MV-4-11 (cell line): ENCODE data around the gene ADGRD2.

Experiments
- DNase-seq: peaks from one replicate; lab custom pipeline; 2025; lab: John Stamatoyannopoulos, UW

Gene ADGRD2

GRCh38 chr9:124511891-124512805 lies 61.9 kb downstream of the ADGRD2 start:
- no peak for DNase-seq

DNA sequence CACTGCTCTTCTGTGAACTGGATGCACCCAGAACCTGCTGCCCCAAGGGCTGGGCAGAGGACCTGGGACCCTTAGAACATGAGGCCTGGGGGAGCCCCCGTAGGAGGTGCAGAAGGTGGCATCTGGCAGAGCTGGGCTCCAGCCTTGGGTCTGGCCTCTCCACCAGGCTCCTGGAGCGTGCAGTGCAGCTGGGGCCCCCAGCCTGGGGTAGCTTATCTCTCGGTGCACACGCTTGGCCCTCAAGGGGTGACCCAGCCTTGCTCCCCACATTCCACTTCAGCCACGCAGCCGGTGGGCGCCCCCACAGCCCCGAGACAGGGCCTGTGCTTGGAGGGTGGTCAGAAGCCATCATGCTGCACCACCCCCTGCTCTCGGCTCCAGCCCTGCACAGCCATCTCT lies 62.6 kb downstream of the ADGRD2 start:
- no peak for DNase-seq

DNA sequence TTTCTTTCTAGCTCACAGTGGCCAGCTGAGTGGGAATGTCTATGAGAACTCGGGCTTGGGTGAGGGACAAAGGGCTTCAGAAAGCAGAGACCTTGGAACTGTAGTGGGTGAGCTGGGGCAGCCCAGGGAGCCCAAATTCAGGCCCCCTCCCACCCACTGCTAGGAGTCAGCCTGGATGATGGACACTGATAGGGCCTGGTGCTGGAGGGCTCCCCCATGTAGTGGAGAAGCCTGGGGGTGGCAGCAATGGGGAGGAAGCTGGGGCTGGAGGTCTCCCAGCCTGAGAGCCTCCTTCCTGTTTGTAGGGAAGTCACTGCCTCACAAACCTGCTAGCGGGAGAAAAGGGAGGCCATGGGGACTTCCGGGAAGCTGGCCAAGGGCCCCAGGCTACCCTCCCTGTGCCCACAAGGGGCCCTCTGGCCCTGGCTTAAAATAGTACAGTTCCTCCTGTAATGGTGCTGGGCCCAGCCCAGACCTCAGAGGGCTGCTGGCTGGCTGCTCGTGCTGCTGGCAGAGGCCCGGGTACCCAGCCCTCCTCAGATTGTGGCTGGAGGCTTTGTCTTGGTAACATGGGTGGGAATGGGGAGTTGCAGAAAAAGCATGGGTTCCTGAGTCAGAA lies 63.2 kb downstream of the ADGRD2 start:
- DNase-seq = peak; percentile 32

GRCh38 chr9:124514125-124514524 lies 63.9 kb downstream of the ADGRD2 start:
- DNase-seq = no peak

- no peak for DNase-seq
Measured at GRCh38 chr9:124514874-124515273, 64.6 kb downstream of the ADGRD2 start.

DNA sequence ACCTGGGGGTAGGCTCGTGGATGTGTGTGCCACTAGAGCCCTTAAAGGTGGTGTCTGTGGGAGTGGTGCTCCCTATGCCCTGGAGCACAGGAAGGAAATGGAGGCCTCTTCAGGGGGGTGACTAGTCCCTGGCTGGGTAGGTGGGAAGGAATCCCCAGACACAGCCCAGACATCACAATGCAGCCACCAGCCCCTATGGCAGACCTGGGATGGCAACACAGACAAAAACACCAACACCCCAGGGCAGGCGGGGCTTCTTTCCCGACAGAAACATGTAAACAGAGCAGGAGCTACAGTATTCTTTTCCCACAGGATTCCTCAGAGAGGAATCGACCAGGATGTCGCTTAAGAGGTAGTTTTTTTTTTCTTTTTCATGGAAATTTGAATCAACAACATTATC lies 67.3 kb downstream of the ADGRD2 start:
- no peak for DNase-seq

DNA sequence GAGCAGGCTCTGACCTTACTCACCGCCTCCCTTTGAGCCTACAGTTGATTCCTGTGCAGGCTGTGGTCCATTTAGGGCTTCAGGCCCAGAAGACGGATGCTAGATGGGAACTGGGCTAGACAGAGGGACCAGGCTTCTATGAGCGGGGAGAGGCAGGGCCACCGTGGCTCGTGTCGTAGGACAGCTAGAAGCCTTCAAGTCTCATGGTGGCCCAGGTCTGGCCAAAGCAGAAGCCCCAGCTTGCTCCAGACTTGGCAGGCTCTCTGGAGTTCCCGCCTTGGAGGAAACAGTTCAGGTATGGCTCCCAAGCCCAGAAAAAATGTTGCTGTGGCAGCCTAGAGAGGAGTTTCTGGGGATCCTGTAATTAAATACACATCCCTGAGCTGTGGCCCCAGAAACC lies 67.9 kb downstream of the ADGRD2 start:
- no peak for DNase-seq

- no peak for DNase-seq
Measured at GRCh38 chr9:124520206-124520596, 70.0 kb downstream of the ADGRD2 start.

GRCh38 chr9:124521142-124521541 lies 70.9 kb downstream of the ADGRD2 start:
- DNase-seq = no peak

DNA sequence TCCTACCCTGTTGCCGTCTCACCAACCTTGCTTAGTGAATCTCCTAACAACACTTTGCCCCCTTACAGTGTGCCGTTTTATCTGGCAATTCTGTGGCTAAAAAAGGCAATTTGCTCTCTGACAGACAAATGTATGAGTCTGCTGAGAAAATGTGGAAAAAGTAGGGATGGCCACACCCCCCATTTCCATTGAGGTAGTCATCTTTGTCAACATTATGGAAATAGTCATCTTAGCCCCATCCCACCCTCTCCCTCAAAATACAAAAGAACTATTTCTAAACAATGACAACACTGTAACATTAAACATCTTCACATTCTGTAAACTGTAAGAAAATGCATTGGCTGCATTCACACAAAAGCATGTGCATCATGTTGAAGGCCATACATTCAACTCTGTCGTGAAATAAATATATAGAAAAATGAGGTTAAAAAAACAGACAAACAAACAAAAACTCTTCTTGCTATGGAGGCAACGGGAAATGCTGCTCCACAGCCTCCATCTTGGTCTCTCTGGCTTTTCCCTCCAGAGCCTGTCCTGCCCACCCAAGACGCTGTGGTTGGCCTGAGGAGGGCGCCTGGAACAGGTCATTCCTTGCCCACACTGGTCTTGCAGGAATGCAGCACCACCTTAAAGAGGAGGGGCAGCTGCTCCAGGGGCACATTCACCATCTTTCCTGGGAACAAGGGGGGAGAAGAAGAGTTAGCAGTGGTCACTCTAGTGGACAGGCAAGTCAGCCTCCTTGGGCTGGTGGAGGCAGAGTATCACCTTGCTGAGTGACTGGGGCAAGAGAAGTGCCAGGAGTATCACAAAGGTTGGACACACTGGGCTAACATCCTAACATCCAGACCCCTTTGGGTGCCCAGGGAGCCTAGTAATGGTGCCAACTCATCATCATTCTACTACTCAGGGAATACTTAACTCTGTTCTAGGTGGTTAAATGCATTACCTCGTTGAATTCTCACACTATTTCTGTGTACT lies 72.2 kb downstream of the ADGRD2 start:
- no peak for DNase-seq

GRCh38 chr9:124526174-124526573 lies 75.9 kb downstream of the ADGRD2 start:
- DNase-seq = no peak

DNA sequence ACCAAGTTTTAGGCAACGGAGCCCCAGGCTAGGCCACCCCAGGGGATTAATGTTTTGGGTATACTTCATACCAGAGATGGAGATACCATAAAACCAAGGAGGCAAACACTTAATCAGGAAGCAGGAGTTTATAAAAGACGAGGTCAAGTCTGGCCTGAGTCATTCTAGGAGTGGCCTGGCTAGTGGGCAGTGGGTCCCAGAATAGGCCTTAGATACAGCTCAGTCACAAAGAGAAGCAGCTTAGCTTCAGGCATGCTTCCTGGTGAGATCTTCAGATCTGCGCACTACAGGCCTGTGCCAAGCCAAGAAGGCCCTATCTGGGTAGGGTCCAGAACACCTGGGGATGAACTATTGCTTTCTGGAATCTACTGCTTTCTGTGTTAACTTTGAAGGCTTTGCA lies 77.5 kb downstream of the ADGRD2 start:
- DNase-seq = no peak
